Caki2 (cell line): ENCODE measurements around the gene MEFV. TPM values are rescaled to one million over a fixed set of nuclear protein-coding genes. Genes with fewer than 3 reads are reported as not detected.

Experiments
- DNase-seq: peaks from one replicate; pipeline ENCODE4 v3.0.0-alpha.2; 2015; ENCODE audit warnings: low read depth
- in situ Hi-C: cut with HindIII; loops from 2 replicates; pipeline ENCODE4 v1.10.0; 2016; ENCODE audit warnings: low sequenced_read_pairs, low pct_unique_long_range_greater_than_20kb, mixed read lengths
- total RNA-seq: library from RNA; depleted of rRNA; stranded (reverse); fragments of >200 nt; shearing (Covaris generic); gene quantifications from 2 replicates; pipeline ENCODE4 v1.2.3, GENCODE V29; 2014; ENCODE audit warnings: low replicate concordance; rRNA removed

The MEFV gene
- total RNA-seq, 1 experiment from 2014 or later: not detected

GRCh38 chr16:3195975-3196374 lies 60.5 kb downstream of the MEFV start:
- in situ Hi-C loops: no loop called here
- no peak for DNase-seq

- no peak for DNase-seq
- in situ Hi-C loops: no loop called here
These were observed 61.6 kb downstream of the MEFV start for GRCh38 chr16:3194792-3195191.

- in situ Hi-C loops: no loop called here
- DNase-seq: no peak
These were observed 62.9 kb downstream of the MEFV start for GRCh38 chr16:3193221-3194212.

- in situ Hi-C loops: no loop called here
- no peak for DNase-seq
These were observed 63.9 kb downstream of the MEFV start for GRCh38 chr16:3192476-3193019.

Other genes with a start within 250 kb of the MEFV start
- 0.07 TPM in 1 of 2 replicates, not detected in the other for gene CLDN9, start 243.7 kb downstream of the MEFV start, total RNA-seq
- not detected in 2 replicates for gene CLDN6, start 238.4 kb downstream of the MEFV start, total RNA-seq
- 975 and 1,222 TPM in 2 replicates for gene TNFRSF12A, start 236.3 kb downstream of the MEFV start, total RNA-seq
- 461 and 685 TPM in 2 replicates for gene HCFC1R1, start 232.7 kb downstream of the MEFV start, total RNA-seq
- gene THOC6, start 232.6 kb downstream of the MEFV start, total RNA-seq: 247 and 252 TPM in 2 replicates
- gene BICDL2, start 219.7 kb downstream of the MEFV start, total RNA-seq: not detected in 2 replicates
- gene MMP25, start 210.1 kb downstream of the MEFV start, total RNA-seq: not detected in 2 replicates
- gene IL32, start 191.0 kb downstream of the MEFV start, total RNA-seq: 171 and 219 TPM in 2 replicates
- gene ZSCAN10, start 157.3 kb downstream of the MEFV start, total RNA-seq: not detected in 2 replicates
- gene ZNF205, start 144.0 kb downstream of the MEFV start, total RNA-seq: 20.0 and 28.4 TPM in 2 replicates
- 2.6 and 4.8 TPM in 2 replicates for gene ZNF213, start 121.6 kb downstream of the MEFV start, total RNA-seq
- not detected in 2 replicates for gene OR1F1, start 68.4 kb downstream of the MEFV start, total RNA-seq
- gene ZNF200, start 21.5 kb downstream of the MEFV start, total RNA-seq: 12.1 and 12.8 TPM in 2 replicates
- 58.5 and 90.0 TPM in 2 replicates for gene ZNF263, start 26.9 kb upstream of the MEFV start, total RNA-seq
- gene TIGD7, start 48.8 kb upstream of the MEFV start, total RNA-seq: 4.4 and 5.7 TPM in 2 replicates
- 7.9 and 21.0 TPM in 2 replicates for gene ZNF75A, start 48.9 kb upstream of the MEFV start, total RNA-seq
- not detected in 2 replicates for gene OR2C1, start 99.3 kb upstream of the MEFV start, total RNA-seq
- 19.6 and 23.3 TPM in 2 replicates for gene ZSCAN32, start 144.4 kb upstream of the MEFV start, total RNA-seq
- gene ZNF174, start 144.6 kb upstream of the MEFV start, total RNA-seq: 16.4 and 27.0 TPM in 2 replicates
- 1.5 and 3.8 TPM in 2 replicates for gene ZNF597, start 186.9 kb upstream of the MEFV start, total RNA-seq
- 15.5 and 32.5 TPM in 2 replicates for gene NAA60, start 187.0 kb upstream of the MEFV start, total RNA-seq
- not detected in 2 replicates for gene C16orf90, start 238.9 kb upstream of the MEFV start, total RNA-seq
- 27.2 and 27.6 TPM in 2 replicates for gene CLUAP1, start 244.4 kb upstream of the MEFV start, total RNA-seq